Immature natural killer cell (primary cell): ENCODE data around the gene SH3BGRL3. TPM values are rescaled to one million over a fixed set of nuclear protein-coding genes. Genes with fewer than 3 reads are reported as not detected.
"Not testable (repeated sequence)": the region's sequence is repeated elsewhere in the genome, so short reads cannot be mapped to it uniquely, and the experiment has no call there.

ENCODE experiments used
- DNase-seq, 3 donors: peaks; one replicate each; pipeline ENCODE4 v3.0.0; 2022; ENCODE audit warnings: mixed read lengths in 1 of 3
- H3K27ac Mint-ChIP-seq, 6 donors: one replicate each; pipeline ENCODE4 v1.8.0; 2020; ENCODE audit warnings: mixed read lengths in 6 of 6, mild to moderate bottlenecking in 5 of 6, inconsistent platforms in 4 of 6, moderate library complexity in 3 of 6
- H3K27me3 Mint-ChIP-seq, 3 donors: one replicate each; pipeline ENCODE4 v1.8.0; 2020 to 2021; ENCODE audit warnings: low read depth in 3 of 3, mild to moderate bottlenecking in 3 of 3, mixed read lengths in 3 of 3, moderate library complexity in 3 of 3, inconsistent platforms in 1 of 3
- H3K36me3 Mint-ChIP-seq, 3 donors: one replicate each; pipeline ENCODE4 v1.8.0; 2020; ENCODE audit warnings: mixed read lengths in 3 of 3, inconsistent platforms in 2 of 3, mild to moderate bottlenecking in 2 of 3
- H3K4me1 Mint-ChIP-seq, 2 donors: one replicate each; pipeline ENCODE4 v1.8.0; 2020; ENCODE audit warnings: inconsistent platforms in 2 of 2, mild to moderate bottlenecking in 2 of 2, mixed read lengths in 2 of 2, moderate library complexity in 1 of 2
- H3K4me3 Mint-ChIP-seq, 5 donors: one replicate each; pipeline ENCODE4 v1.8.0; 2020; ENCODE audit warnings: mild to moderate bottlenecking in 5 of 5, mixed read lengths in 5 of 5, inconsistent platforms in 3 of 5, moderate library complexity in 3 of 5
- H3K9me3 Mint-ChIP-seq, 6 donors: one replicate each; pipeline ENCODE4 v1.8.0; 2020; ENCODE audit warnings: mild to moderate bottlenecking in 6 of 6, mixed read lengths in 6 of 6, inconsistent platforms in 4 of 6, moderate library complexity in 3 of 6
- polyA plus RNA-seq, 3 donors: library from polyadenylated mRNA; unstranded; fragments of 300-500 nt; fragmentation: Illumina TruSeq; gene quantifications; one replicate each; pipeline ENCODE4 v1.2.3, GENCODE V29; 2021

Gene SH3BGRL3
- polyA plus RNA-seq, 3 donors from 2014 or later, result 1,203 to 2,040 (median 1,333) TPM

GRCh38 chr1:26300578-26301275, 20.8 kb downstream of the SH3BGRL3 start:
- Mint-ChIP-seq H3K4me1 (peaks cover 5 to 6% of the 10 kb centered on the region in 2 donors), H3K36me3 (peaks cover 0 to 3% (median 0%) of the 10 kb centered on the region in 3 donors), H3K27me3 (no peaks in the 10 kb centered on the region), H3K27ac (no peak overlapping the region), H3K4me3 (no peak overlapping the region), H3K9me3 (no peaks in the 10 kb centered on the region)
- DNase-seq, result no peak

- no peaks in the 10 kb centered on the region for H3K9me3 Mint-ChIP-seq
- H3K36me3 Mint-ChIP-seq, result peaks cover 0 to 3% (median 0%) of the 10 kb centered on the region in 3 donors
- H3K4me1 Mint-ChIP-seq, result peaks cover 15 to 25% of the 10 kb centered on the region in 2 donors
- no peak for DNase-seq
- peaks cover 2 to 5% (median 5%) of the 10 kb centered on the region in 3 donors for H3K27me3 Mint-ChIP-seq
- no peak overlapping the region for H3K4me3 Mint-ChIP-seq
- H3K27ac Mint-ChIP-seq, result no peak overlapping the region
Observed at GRCh38 chr1:26302733-26303405, 23.0 kb downstream of the SH3BGRL3 start.

GRCh38 chr1:26305667-26306289, 25.9 kb downstream of the SH3BGRL3 start:
- DNase-seq, result no peak
- Mint-ChIP-seq H3K27me3 (peaks cover 2 to 5% (median 5%) of the 10 kb centered on the region in 3 donors), H3K27ac (peak overlapping the region; percentile 85 to 95 (median 94)), H3K36me3 (no peaks in the 10 kb centered on the region), H3K4me1 (peaks cover 13 to 25% of the 10 kb centered on the region in 2 donors), H3K4me3 (peak overlapping the region; percentile 95 to 98 (median 98)), H3K9me3 (no peaks in the 10 kb centered on the region)

- Mint-ChIP-seq H3K4me1 (peaks cover 13 to 26% of the 10 kb centered on the region in 2 donors), H3K9me3 (no peaks in the 10 kb centered on the region), H3K36me3 (no peaks in the 10 kb centered on the region), H3K4me3 (peak within 1 kb of the TSS; percentile 95 to 98 (median 98)), H3K27me3 (peaks cover 2 to 5% (median 5%) of the 10 kb centered on the region in 3 donors), H3K27ac (peak within 1 kb of the TSS; percentile 85 to 95 (median 94))
- peak; percentile 90 to 91 (median 91) for DNase-seq
Observed at GRCh38 chr1:26306290-26307229, 26.7 kb downstream of the SH3BGRL3 start, which contains the start of gene UBXN11. TSS of gene UBXN11 (minus strand) at chr1:26306636. CDS start at chr1:26302883, 3,753 bp downstream.

- Mint-ChIP-seq H3K9me3 (no peaks in the 10 kb centered on the region), H3K36me3 (no peaks in the 10 kb centered on the region), H3K27ac (peak overlapping the region in 4 of 6 donors; percentile 53 to 74 (median 64)), H3K4me1 (peaks cover 17 to 33% of the 10 kb centered on the region in 2 donors), H3K27me3 (peaks cover 2 to 5% (median 5%) of the 10 kb centered on the region in 3 donors), H3K4me3 (peak overlapping the region in 3 of 5 donors; percentile 95 to 98 (median 98))
- no peak for DNase-seq
Observed at GRCh38 chr1:26307363-26307781, 27.5 kb downstream of the SH3BGRL3 start.

GRCh38 chr1:26307966-26308899, 28.3 kb downstream of the SH3BGRL3 start:
- not testable (repeated sequence) for H3K4me3 Mint-ChIP-seq, H3K27me3 Mint-ChIP-seq, H3K36me3 Mint-ChIP-seq, H3K9me3 Mint-ChIP-seq, DNase-seq
- H3K27ac Mint-ChIP-seq, result peak overlapping the region in 4 of 6 donors; percentile 4 to 66 (median 42)
- H3K4me1 Mint-ChIP-seq, result peaks cover 21 to 40% of the 10 kb centered on the region in 2 donors

GRCh38 chr1:26314501-26314900, 34.6 kb downstream of the SH3BGRL3 start:
- H3K27ac Mint-ChIP-seq, result peak overlapping the region; percentile 45 to 90 (median 82)
- H3K27me3 Mint-ChIP-seq, result peaks cover 0 to 3% (median 2%) of the 10 kb centered on the region in 3 donors
- H3K4me3 Mint-ChIP-seq, result peak overlapping the region; percentile 59 to 86 (median 70)
- DNase-seq, result no peak
- H3K4me1 Mint-ChIP-seq, result peaks cover 64 to 77% of the 10 kb centered on the region in 2 donors
- peaks cover 0 to 3% (median 0%) of the 10 kb centered on the region in 3 donors for H3K36me3 Mint-ChIP-seq
- H3K9me3 Mint-ChIP-seq, result no peaks in the 10 kb centered on the region

GRCh38 chr1:26315874-26316850, 36.3 kb downstream of the SH3BGRL3 start:
- peaks cover 0 to 3% (median under 1%) of the 10 kb centered on the region in 3 donors for H3K36me3 Mint-ChIP-seq
- H3K27me3 Mint-ChIP-seq, result peaks cover 1 to 3% (median 2%) of the 10 kb centered on the region in 3 donors

GRCh38 chr1:26317146-26317545, 37.3 kb downstream of the SH3BGRL3 start:
- H3K27ac Mint-ChIP-seq, result peak overlapping the region; percentile 23 to 94 (median 88)
- H3K4me3 Mint-ChIP-seq, result peak overlapping the region; percentile 83 to 97 (median 94)
- H3K4me1 Mint-ChIP-seq, result peaks cover 79 to 94% of the 10 kb centered on the region in 2 donors
- DNase-seq, result no peak
- peaks cover 1 to 3% (median 2%) of the 10 kb centered on the region in 3 donors for H3K27me3 Mint-ChIP-seq
- H3K36me3 Mint-ChIP-seq, result peaks cover 4 to 9% (median 6%) of the 10 kb centered on the region in 3 donors
- no peaks in the 10 kb centered on the region for H3K9me3 Mint-ChIP-seq

More at GRCh38 chr1:26315874-26316850, 36.3 kb downstream of the SH3BGRL3 start:
- Mint-ChIP-seq H3K9me3 (no peaks in the 10 kb centered on the region), H3K4me1 (peaks cover 77 to 92% of the 10 kb centered on the region in 2 donors), H3K27ac (peak overlapping the region; percentile 26 to 85 (median 76)), H3K4me3 (peak overlapping the region in 4 of 5 donors; percentile 33 to 49 (median 42))
- DNase-seq, result no peak

- peaks cover 1 to 4% (median 3%) of the 10 kb centered on the region in 3 donors for H3K27me3 Mint-ChIP-seq
- peaks cover 79 to 97% of the 10 kb centered on the region in 2 donors for H3K4me1 Mint-ChIP-seq
- peaks cover 4 to 9% (median 7%) of the 10 kb centered on the region in 3 donors for H3K36me3 Mint-ChIP-seq
- DNase-seq, result peak; percentile 39 to 44 (median 39)
- H3K4me3 Mint-ChIP-seq, result peak within 1 kb of the TSS; percentile 83 to 97 (median 94)
- peak within 1 kb of the TSS; percentile 62 to 94 (median 88) for H3K27ac Mint-ChIP-seq
- no peaks in the 10 kb centered on the region for H3K9me3 Mint-ChIP-seq
Observed at GRCh38 chr1:26317612-26318337, 37.9 kb downstream of the SH3BGRL3 start, which contains the start of gene CD52. TSS of gene CD52 (plus strand) at chr1:26317958. CDS start at chr1:26318018, 60 bp downstream.
